Measurements from ENCODE around the gene AMER3.

The AMER3 gene

GRCh38 chr2:130754811-130755210 is 529 bp upstream of the AMER3 start:
- FAIRE-seq: no peak

- FAIRE-seq: no peak
These were observed 923 bp downstream of the AMER3 start for GRCh38 chr2:130756053-130756873.

- no peak for FAIRE-seq
These were observed 1.7 kb downstream of the AMER3 start for GRCh38 chr2:130756874-130757668.

DNA sequence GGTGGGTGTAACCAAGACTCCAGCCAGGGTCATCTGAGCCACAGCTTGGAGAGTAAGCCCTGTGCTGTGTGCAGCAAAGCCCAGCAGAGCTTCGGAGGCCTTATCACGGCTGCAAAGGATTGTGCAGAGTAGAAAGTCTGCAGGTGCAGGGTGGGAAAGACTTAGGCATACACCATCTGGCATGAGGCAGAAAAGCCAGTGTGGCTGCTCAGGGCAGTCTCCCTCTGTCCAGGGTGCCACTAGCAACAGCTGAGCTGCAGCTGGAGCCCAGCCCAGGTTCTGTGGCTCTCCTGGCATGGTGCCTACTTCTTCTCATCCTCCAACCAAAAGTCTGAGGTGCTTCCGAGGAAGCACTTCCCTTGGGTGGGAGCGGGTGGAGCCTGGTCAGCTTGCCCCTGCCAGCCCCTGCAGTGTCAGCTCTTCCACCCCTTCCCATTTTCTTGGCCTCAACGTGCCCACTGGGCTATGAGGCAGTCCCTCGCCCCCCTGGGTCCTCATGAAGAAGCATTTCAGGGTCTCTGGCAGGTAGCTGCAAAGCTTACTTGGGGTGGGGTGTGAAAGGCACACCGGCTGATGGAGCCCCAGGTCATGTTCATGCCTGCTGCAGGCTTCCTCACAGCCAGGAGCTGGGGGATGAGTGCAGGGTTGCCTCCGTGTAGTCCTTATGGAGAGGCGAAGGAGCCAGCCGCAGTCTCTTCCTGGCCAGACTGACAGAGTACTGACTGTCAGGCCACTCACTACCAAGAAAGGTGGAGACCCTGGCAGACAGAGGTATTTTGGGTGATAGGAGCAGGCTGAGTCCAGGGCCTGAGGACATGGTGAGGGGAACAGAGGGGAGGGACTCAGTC is 4.8 kb downstream of the AMER3 start:
- FAIRE-seq: no peak

GRCh38 chr2:130760754-130761751 is 5.7 kb downstream of the AMER3 start:
- no peak for FAIRE-seq

DNA sequence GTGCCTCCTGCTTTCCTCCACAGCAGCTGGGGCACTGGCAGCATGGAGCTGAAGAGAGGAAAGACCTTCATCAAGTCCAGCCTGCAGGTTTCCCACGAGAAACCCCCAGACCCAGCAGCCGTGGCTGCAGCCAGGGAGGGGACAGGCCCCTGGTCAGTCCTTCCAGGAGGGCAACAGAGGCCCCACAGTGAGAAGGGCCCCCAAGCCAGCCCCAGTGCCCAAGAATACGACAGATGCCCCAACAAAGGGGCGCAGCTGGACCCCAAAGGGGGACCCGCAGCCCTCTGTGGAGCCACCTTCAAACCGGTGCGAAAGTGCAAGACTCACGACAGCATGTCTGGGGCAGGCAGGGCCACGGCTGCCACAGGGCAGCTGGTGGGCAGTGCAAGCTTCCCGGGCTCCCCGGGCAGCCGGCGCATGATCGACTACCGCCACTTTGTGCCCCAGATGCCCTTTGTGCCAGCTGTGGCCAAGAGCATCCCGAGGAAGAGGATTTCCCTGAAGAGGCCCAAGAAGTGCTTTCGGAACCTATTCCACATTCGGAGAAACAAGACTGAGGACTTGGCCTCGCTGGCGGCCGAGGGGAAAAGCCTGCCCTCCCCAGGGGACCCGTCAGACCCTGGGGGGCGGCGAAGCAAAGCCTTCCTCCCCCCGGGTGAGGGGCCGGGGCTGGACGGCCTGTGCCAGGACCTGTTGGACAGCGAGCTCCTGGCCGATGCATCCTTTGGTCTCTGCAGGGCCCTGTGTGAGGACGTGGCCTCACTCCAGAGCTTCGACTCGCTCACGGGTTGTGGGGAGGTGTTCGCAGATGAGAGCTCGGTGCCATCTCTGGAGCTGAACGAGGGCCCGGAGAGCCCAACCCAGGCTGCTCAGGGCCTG is 6.9 kb downstream of the AMER3 start:
- FAIRE-seq: no peak

- no peak for FAIRE-seq
These were observed 7.6 kb downstream of the AMER3 start for GRCh38 chr2:130762910-130763385.

GRCh38 chr2:130763405-130763804 is 8.1 kb downstream of the AMER3 start:
- FAIRE-seq: no peak

DNA sequence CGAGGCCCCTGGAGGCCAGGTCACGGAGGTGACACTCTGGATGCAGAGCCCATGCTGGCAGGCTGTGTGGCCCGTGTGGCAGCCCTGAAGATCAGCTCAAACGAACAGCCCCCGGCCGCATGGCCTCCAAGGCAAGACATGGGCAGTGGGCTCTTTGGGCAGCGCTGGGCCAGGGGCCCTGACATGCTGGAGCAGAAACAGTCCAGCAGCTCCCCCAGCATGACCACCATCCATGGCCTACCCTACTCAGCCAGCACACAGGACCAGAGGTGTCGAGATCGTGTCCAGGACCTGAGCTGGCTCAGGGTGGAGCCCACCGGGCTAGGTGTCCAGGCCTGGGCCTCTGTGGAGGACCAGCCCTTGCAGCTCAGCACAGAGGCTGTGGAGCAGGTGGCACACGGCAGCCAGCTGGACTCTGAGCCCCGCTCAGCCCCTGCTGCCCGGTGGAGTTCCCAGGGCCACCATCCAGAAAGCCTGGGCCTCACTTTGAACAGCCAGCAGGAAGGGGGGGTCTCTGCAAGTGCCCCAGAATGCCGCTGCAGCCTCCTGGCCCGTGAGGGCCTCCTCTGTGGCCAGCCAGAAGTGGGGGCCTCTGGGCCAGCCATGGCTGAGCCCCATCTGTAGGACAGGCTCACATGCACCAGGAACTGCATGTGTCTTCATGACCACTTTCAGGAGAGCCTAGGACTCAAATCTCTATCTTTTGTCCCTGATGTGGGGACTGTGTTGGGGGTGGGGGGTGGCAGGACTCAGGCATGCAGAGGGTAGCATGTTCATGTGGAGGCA is 8.9 kb downstream of the AMER3 start:
- no peak for FAIRE-seq

- FAIRE-seq: no peak
These were observed 9.4 kb downstream of the AMER3 start for GRCh38 chr2:130764821-130765115.

DNA sequence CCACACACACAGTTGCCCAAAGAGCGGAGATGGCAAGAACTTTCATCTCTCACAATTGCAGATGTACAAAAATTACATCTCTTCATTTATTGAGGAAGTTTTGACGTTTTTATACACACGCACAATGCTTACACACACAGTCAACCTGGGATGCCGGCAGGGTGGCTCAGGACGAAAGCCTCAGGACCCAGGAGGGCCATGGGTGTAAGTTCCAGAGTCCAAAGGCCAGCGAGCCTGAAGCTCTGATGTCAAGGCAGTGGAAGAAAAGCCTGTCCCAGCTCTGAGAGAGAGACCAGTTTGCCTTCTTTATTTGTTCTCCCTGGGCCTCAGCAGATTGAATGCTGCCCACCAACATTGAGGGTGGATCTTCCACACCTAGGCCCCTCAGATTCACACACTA is 10.1 kb downstream of the AMER3 start:
- FAIRE-seq: no peak

GRCh38 chr2:130766037-130766436 is 10.7 kb downstream of the AMER3 start:
- no peak for FAIRE-seq

- no peak for FAIRE-seq
These were observed 11.5 kb downstream of the AMER3 start for GRCh38 chr2:130766711-130767407.

GRCh38 chr2:130767408-130767775 is 12.1 kb downstream of the AMER3 start:
- FAIRE-seq: no peak

- FAIRE-seq: no peak
These were observed 13.0 kb downstream of the AMER3 start for GRCh38 chr2:130768191-130768855.

DNA sequence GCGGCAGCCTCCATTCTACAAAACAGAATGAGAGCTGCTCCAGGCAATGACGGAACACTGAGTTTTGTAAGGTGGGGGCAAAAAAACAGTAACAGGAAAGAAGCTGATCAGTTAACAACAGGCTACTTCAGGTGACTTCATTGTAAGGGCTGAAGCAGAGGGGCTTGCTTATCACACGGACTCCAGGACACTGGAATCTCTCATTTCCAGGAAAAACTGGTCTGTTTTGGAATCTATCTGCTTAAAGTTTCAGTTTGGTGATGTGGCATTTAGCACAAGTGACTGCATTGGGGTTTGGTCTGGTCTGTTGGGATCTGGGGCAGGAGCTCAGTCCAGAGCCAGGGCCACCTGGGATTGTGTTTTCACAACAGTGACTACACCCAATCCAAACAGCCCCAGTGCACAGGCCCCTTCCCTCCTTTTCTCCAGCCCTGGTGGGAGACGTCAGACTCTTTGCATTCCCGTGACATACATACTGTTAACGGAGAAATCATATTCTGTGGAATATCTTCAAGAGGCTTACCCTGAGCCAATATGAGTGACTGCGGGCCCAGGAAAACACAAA is 14.1 kb downstream of the AMER3 start:
- no peak for FAIRE-seq

- no peak for FAIRE-seq
These were observed 21.2 kb downstream of the AMER3 start for GRCh38 chr2:130776550-130776949.

- no peak for FAIRE-seq
These were observed 23.4 kb downstream of the AMER3 start for GRCh38 chr2:130778781-130779180.
